ENCODE measurements around the gene FBXW8.
A peak's percentile ranks its signal among the peaks of the same experiment; 100 is the strongest.

Gene FBXW8

DNA sequence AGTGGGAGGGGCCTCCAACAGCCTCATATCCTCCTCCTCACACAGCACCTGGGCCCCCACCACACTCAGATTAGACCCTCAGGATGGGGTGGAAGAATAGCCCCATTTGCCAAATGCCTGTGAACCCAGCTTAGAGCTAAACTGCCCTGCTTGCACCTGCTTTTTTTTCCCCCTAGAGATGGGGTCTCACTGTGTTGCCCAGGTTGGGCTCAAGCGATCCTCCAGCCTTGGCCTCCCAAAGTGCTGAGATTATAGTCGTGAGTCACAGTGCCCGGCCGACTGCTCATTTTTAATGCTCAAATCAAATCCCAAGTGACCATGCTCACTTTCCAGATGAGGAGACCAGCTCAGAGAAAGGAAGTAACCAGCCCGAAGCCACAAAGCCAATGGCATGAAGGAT lies 161.4 kb downstream of the FBXW8 start:
- H3K4me1 ChIP-seq (ENCODE audit: control insufficient read depth, insufficient read depth, low read length) = no peaks in the 10 kb centered on the region

GRCh38 chr12:117072736-117073490 lies 162.2 kb downstream of the FBXW8 start:
- ChIA-PET CTCF (interaction anchor here (0.6 to 1.2 kb wide), 3 partner anchors 46 to 775 kb away, joined by 3 to 4 read pairs (median 3); no protein-coding TSS in a partner anchor), POLR2A (no interaction called here)
- Histone ChIP-seq H3K4me3 (ENCODE audit: low read depth, low read length) (no peak overlapping the region), H3K36me3 (ENCODE audit: control insufficient read depth in 2 of 2, insufficient read depth in 1 of 2, low read length in 2 of 2) (no peaks in the 10 kb centered on the region), H3K27ac (ENCODE audit: extremely low read depth, low read depth, low read length) (no peak overlapping the region), H3K4me1 (ENCODE audit: control insufficient read depth, insufficient read depth, low read length) (no peaks in the 10 kb centered on the region), H3K9me3 (ENCODE audit: control insufficient read depth, insufficient read depth, low read depth, low read length) (no peaks in the 10 kb centered on the region)
- TF ChIP-seq ZNF121 (tag by site-specific recombination; IDR thresholded peaks at IDR 0.05) (peak; percentile 84), GFI1B (tag by site-specific recombination; IDR thresholded peaks at IDR 0.05) (no peak), ZNF610 (tag by site-specific recombination; IDR thresholded peaks at IDR 0.05; ENCODE audit: borderline replicate concordance) (no peak), SETDB1 (IDR thresholded peaks at IDR 0.05; ENCODE audit: insufficient read length, low read length) (no peak), TRIM28 (IDR thresholded peaks at IDR 0.05; ENCODE audit: borderline replicate concordance, low read length) (no peak), ZNF391 (tag by site-specific recombination; IDR thresholded peaks at IDR 0.05; ENCODE audit: borderline replicate concordance, low read depth) (no peak)
- TF ChIP-seq, protein P1, sequence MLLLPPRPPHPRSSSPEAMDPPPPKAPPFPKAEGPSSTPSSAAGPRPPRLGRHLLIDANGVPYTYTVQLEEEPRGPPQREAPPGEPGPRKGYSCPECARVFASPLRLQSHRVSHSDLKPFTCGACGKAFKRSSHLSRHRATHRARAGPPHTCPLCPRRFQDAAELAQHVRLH (tag by site-specific recombination; IDR thresholded peaks at IDR 0.05) = no peak
- TF ChIP-seq, protein P2, sequence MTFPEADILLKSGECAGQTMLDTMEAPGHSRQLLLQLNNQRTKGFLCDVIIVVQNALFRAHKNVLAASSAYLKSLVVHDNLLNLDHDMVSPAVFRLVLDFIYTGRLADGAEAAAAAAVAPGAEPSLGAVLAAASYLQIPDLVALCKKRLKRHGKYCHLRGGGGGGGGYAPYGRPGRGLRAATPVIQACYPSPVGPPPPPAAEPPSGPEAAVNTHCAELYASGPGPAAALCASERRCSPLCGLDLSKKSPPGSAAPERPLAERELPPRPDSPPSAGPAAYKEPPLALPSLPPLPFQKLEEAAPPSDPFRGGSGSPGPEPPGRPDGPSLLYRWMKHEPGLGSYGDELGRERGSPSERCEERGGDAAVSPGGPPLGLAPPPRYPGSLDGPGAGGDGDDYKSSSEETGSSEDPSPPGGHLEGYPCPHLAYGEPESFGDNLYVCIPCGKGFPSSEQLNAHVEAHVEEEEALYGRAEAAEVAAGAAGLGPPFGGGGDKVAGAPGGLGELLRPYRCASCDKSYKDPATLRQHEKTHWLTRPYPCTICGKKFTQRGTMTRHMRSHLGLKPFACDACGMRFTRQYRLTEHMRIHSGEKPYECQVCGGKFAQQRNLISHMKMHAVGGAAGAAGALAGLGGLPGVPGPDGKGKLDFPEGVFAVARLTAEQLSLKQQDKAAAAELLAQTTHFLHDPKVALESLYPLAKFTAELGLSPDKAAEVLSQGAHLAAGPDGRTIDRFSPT (tag by site-specific recombination; IDR thresholded peaks at IDR 0.05) = no peak

More for the DNA sequence above, 161.4 kb downstream of the FBXW8 start:
- ChIA-PET CTCF (interaction anchor here (0.6 to 1.2 kb wide), 3 partner anchors 47 to 776 kb away, joined by 3 to 4 read pairs (median 3); no protein-coding TSS in a partner anchor), POLR2A (no interaction called here)
- TF ChIP-seq ZNF132 (tag by site-specific recombination; IDR thresholded peaks at IDR 0.05; ENCODE audit: borderline replicate concordance) (no peak), ZNF121 (tag by site-specific recombination; IDR thresholded peaks at IDR 0.05) (peak; percentile 41; the same call in 1 of the 2 replicates)
- Histone ChIP-seq H3K9me3 (ENCODE audit: control insufficient read depth, insufficient read depth, low read depth, low read length) (no peaks in the 10 kb centered on the region), H3K4me3 (ENCODE audit: low read depth, low read length) (no peak overlapping the region), H3K27ac (ENCODE audit: extremely low read depth, low read depth, low read length) (no peak overlapping the region), H3K36me3 (ENCODE audit: control insufficient read depth in 2 of 2, insufficient read depth in 1 of 2, low read length in 2 of 2) (no peaks in the 10 kb centered on the region)

DNA sequence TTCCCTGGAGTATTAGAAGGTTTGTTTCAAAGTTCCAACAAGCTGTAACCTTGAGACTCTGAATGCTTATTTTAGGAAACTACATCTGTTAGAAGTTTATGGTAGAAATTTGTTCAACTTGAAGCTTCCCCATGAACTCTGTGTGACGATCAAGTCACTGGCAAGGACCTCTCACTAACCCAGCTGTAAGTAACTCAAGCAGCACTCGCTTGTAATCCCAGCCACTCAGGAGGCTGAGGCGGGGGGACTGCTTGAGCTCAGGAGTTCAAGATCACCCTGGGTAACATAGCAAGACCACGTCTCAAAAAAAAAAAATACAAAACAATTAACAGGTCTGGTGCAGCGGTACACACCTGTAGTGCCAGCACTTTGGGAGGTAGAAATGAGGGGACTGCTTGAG lies 162.9 kb downstream of the FBXW8 start:
- no peaks in the 10 kb centered on the region for H3K4me1 ChIP-seq (ENCODE audit: control insufficient read depth, insufficient read depth, low read length)
- CTCF ChIA-PET = interaction anchor here (0.6 kb wide), 1 partner anchor 763 kb away, joined by 6 read pairs; no protein-coding TSS in a partner anchor
- H3K36me3 ChIP-seq (ENCODE audit: control insufficient read depth in 2 of 2, insufficient read depth in 1 of 2, low read length in 2 of 2) = no peaks in the 10 kb centered on the region
- no peak overlapping the region for H3K4me3 ChIP-seq (ENCODE audit: low read depth, low read length)
- POLR2A ChIA-PET = no interaction called here
- H3K9me3 ChIP-seq (ENCODE audit: control insufficient read depth, insufficient read depth, low read depth, low read length) = no peaks in the 10 kb centered on the region
- H3K27ac ChIP-seq (ENCODE audit: extremely low read depth, low read depth, low read length) = no peak overlapping the region
- TF ChIP-seq ZNF624 (tag by site-specific recombination; IDR thresholded peaks at IDR 0.05) (no peak), ZNF394 (tag by site-specific recombination; IDR thresholded peaks at IDR 0.05; ENCODE audit: borderline replicate concordance) (no peak), ZNF223 (tag by site-specific recombination; IDR thresholded peaks at IDR 0.05) (no peak), ZNF558 (tag by site-specific recombination; IDR thresholded peaks at IDR 0.05) (no peak), ZSCAN16 (tag by site-specific recombination; IDR thresholded peaks at IDR 0.05) (no peak), SETDB1 (IDR thresholded peaks at IDR 0.05; ENCODE audit: insufficient read length, low read length) (no peak), ZNF202 (tag by site-specific recombination; IDR thresholded peaks at IDR 0.05; ENCODE audit: borderline replicate concordance) (no peak), ZNF560 (tag by site-specific recombination; IDR thresholded peaks at IDR 0.05; ENCODE audit: borderline replicate concordance) (no peak), ZNF621 (tag by site-specific recombination; IDR thresholded peaks at IDR 0.05) (no peak), ZBTB48 (tag by site-specific recombination; IDR thresholded peaks at IDR 0.05) (no peak)
- TF ChIP-seq, protein P1 (tag by site-specific recombination; IDR thresholded peaks at IDR 0.05) = no peak
